Left lung (tissue), 10 donors: ENCODE data around the gene SSUH2. TPM values are rescaled to one million over a fixed set of nuclear protein-coding genes. Genes with fewer than 3 reads are reported as not detected.

Experiments used
- ATAC-seq: fragments of 200-7000 bp; cut with Tn5 transposase; one replicate; pipeline ENCODE4 v1.9.1; 2020; ENCODE audit warnings: moderate library complexity
- DNase-seq, 4 donors: peaks; one replicate each; pipeline ENCODE4 v3.0.0-alpha.2; 2013 to 2020
- H3K27ac ChIP-seq, 2 donors: fragments of 200-600 bp; sonication (generic) in 1 of 2; one replicate each; pipeline versions ENCODE4 v1.5.0 to v1.8.0; 2020 to 2021
- H3K27me3 ChIP-seq, 2 donors: fragments of 200-600 bp; sonication (generic) in 1 of 2; one replicate each; pipeline versions ENCODE4 v1.5.0 to v1.8.0; 2020 to 2021
- H3K36me3 ChIP-seq, 2 donors: fragments of 200-600 bp; sonication (generic) in 1 of 2; one replicate each; pipeline versions ENCODE4 v1.5.0 to v1.8.0; 2020 to 2021
- H3K4me1 ChIP-seq, 2 donors: fragments of 200-600 bp; one replicate each; pipeline ENCODE4 v1.8.0; 2021
- H3K4me3 ChIP-seq, 2 donors: fragments of 200-600 bp; sonication (generic) in 1 of 2; one replicate each; pipeline versions ENCODE4 v1.5.0 to v1.8.0; 2020 to 2021; ENCODE audit warnings: mild to moderate bottlenecking in 1 of 2
- H3K9me3 ChIP-seq, 2 donors: fragments of 200-600 bp; sonication (generic) in 1 of 2; one replicate each; pipeline versions ENCODE4 v1.5.0 to v1.8.0; 2020 to 2021
- intact Hi-C, 2 donors: fragments of 100-400 bp; cut with DNase I; formaldehyde crosslinking; loops; one replicate each; pipeline versions ENCODE4 v1.11.2 to v1.14.2; 2022
- polyA plus RNA-seq, 6 donors: library from polyadenylated mRNA; unstranded; fragments of 120-200 nt; gene quantifications; one replicate each; pipeline ENCODE4 v1.2.1, GENCODE V29; 2013; ENCODE audit not compliant: insufficient read length in 6 of 6
- total RNA-seq, 2 donors: library from RNA; stranded (reverse); fragmentation: NEBNext Ultra II Directional; extraction: Animal tissue kit (Norgen Biotek cat#: 25700); gene quantifications; one replicate each; pipeline ENCODE4 v1.2.1, GENCODE V29; 2021
- TF ChIP-seq, protein P1 (sequence below), 2 donors: fragments of 200-600 bp; sonication (generic) in 1 of 2; IDR thresholded peaks; one replicate each; pipeline versions ENCODE4 v1.5.0 to v1.8.0; 2021; ENCODE audit warnings: antibody characterized with exemption in 2 of 2
- donor health status: DM: no; HTN: yes; CAD: no.
- donor health status: DM: no; HTN: no; CAD: no.

SSUH2 gene
- total and polyA plus RNA-seq, 8 donors, result 0.29 to 3.1 (median 1.8) TPM

DNA sequence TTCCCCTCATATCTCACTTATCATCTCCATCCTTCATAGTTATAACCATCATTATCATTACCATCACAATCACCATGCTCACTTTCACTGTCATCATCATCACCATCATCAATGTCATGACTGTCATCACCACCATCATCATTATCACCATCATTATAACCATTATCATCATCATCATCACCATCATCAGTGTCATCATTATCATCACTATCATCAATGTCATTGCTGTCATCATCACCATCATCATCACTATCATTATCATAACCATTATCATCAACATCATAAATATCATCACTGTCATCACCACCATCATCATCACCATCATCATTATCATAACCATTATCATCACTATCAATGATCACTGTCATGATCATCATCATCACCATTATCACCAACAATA, 44.1 kb downstream of the SSUH2 start:
- TF ChIP-seq, protein P1, sequence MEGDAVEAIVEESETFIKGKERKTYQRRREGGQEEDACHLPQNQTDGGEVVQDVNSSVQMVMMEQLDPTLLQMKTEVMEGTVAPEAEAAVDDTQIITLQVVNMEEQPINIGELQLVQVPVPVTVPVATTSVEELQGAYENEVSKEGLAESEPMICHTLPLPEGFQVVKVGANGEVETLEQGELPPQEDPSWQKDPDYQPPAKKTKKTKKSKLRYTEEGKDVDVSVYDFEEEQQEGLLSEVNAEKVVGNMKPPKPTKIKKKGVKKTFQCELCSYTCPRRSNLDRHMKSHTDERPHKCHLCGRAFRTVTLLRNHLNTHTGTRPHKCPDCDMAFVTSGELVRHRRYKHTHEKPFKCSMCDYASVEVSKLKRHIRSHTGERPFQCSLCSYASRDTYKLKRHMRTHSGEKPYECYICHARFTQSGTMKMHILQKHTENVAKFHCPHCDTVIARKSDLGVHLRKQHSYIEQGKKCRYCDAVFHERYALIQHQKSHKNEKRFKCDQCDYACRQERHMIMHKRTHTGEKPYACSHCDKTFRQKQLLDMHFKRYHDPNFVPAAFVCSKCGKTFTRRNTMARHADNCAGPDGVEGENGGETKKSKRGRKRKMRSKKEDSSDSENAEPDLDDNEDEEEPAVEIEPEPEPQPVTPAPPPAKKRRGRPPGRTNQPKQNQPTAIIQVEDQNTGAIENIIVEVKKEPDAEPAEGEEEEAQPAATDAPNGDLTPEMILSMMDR (IDR thresholded peaks at IDR 0.05), result no peak
- H3K4me1 ChIP-seq, result no peaks in the 10 kb centered on the region
- ATAC-seq (no peak), DNase-seq (no peak)
- intact Hi-C loops, result no loop called here
- no peak overlapping the region for H3K4me3 ChIP-seq
- H3K9me3 ChIP-seq, result no peaks in the 10 kb centered on the region
- H3K27me3 ChIP-seq, result no peaks in the 10 kb centered on the region
- H3K27ac ChIP-seq, result no peak overlapping the region
- no peaks in the 10 kb centered on the region for H3K36me3 ChIP-seq

DNA sequence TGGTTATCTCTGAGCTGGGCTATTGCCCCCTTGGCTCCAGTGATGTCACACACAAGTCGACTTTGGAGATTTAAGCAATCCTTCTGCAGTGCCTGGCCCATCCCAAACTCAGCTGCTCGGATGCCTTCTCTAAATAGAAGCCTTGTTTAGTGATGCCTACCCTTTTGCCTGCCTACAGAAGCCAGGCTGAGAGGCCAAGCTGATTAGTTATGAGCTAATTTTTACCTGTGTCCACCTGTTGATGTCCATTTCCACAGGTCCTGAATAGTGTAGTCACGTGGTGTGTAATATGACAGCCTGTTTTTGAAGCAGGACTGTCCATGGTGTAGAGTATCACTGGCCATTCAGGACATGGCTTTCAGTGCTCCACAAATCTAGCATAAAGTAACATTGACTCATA, 45.5 kb downstream of the SSUH2 start:
- DNase-seq, result no peak
- no peaks in the 10 kb centered on the region for H3K27me3 ChIP-seq
- H3K36me3 ChIP-seq, result no peaks in the 10 kb centered on the region
- TF ChIP-seq, protein P1 (IDR thresholded peaks at IDR 0.05), result no peak
- no peak overlapping the region for H3K4me3 ChIP-seq
- intact Hi-C loops, result no loop called here
- no peaks in the 10 kb centered on the region for H3K9me3 ChIP-seq
- no peaks in the 10 kb centered on the region for H3K4me1 ChIP-seq
- ATAC-seq, result no peak
- H3K27ac ChIP-seq, result no peak overlapping the region

DNA sequence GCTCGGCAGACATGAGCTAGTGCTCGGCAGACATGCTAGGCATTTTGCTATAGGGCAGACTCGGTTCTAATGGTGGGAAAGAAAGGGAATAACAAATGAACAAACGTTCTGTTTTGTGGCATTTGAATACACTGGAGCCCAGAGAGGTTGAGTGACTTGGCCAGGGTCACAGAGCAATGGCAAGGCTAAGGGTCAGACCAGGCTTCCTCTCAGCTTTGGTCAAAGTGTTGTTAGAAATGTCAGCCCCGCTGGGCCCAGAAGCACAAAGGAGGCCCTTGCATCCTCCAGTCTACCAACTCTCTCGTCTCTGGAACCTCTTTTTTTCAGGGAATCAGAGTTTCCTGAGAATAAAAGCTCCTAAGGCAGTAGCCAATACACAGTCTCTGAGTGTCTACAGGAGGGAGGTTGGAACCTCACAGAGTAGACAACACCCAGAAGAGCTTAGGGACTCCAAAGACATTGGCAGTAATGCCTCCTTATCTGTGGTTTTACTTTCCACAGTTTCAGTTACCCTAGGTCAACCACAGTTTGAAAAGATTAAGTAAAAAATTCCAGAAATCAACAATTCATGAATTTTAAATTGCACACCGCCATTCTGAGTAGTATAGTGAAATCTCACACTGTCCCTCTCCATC, 47.3 kb downstream of the SSUH2 start:
- DNase-seq (no peak), ATAC-seq (no peak)
- TF ChIP-seq, protein P1 (IDR thresholded peaks at IDR 0.05), result no peak
- intact Hi-C loops, result no loop called here
- H3K9me3 ChIP-seq, result no peaks in the 10 kb centered on the region
- no peaks in the 10 kb centered on the region for H3K27me3 ChIP-seq
- no peaks in the 10 kb centered on the region for H3K4me1 ChIP-seq
- no peak overlapping the region for H3K27ac ChIP-seq
- H3K36me3 ChIP-seq, result no peaks in the 10 kb centered on the region
- no peak overlapping the region for H3K4me3 ChIP-seq

DNA sequence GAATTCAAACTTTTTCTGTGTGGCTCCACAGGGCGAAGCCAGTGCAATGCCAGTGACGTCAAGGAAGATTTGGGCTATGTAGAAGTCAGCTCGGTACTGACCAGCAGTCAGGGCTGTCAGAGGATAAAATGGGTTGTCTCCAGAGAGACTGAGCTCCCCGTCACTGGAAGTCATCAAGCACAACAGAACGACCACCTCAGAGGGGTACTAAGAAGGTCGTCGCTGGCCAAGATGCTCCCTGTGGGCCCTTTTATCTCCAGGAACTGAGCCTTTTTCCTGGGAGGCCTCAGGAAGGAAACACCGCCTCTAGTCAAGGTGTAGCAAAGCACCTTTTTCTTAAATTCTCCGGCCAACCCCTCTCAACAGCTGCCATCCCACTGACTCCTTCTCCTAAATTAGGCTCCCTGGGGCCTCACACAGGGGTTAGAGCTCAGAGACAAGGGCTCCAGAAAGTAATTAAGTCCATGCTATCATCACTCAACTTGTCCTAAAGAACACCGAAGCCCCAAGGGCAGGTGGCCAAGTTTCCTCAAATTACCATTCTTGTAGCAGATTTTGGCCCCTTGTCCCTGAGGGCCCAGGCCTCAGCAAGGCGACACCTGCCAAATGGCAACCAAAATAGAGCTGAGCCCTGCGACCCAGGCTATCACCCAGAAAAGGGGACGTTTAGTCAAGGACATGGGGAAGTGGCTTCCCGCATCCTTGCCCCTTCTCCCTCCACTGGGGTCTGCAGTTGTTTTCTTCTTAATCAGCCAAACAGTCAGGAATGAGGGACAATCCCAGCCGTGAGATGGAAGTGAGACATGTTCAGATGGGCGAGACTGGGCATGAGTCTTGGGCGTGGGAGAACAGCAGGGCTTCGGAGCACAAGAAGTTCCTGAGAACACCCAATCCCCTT, 48.0 kb downstream of the SSUH2 start:
- DNase-seq, result no peak
- intact Hi-C loops, result no loop called here
- no peak overlapping the region for H3K4me3 ChIP-seq
- H3K27me3 ChIP-seq, result no peaks in the 10 kb centered on the region
- H3K9me3 ChIP-seq, result no peaks in the 10 kb centered on the region
- TF ChIP-seq, protein P1 (IDR thresholded peaks at IDR 0.05), result no peak
- H3K27ac ChIP-seq, result no peak overlapping the region
- no peaks in the 10 kb centered on the region for H3K4me1 ChIP-seq
- no peaks in the 10 kb centered on the region for H3K36me3 ChIP-seq
- no peak for ATAC-seq

GRCh38 chr3:8595695-8596115, 48.9 kb downstream of the SSUH2 start:
- ATAC-seq (no peak), DNase-seq (no peak)
- Histone ChIP-seq H3K27me3 (no peaks in the 10 kb centered on the region), H3K4me1 (no peaks in the 10 kb centered on the region), H3K4me3 (no peak overlapping the region), H3K9me3 (no peaks in the 10 kb centered on the region), H3K27ac (no peak overlapping the region), H3K36me3 (no peaks in the 10 kb centered on the region)
- TF ChIP-seq, protein P1 (IDR thresholded peaks at IDR 0.05), result no peak
- intact Hi-C loops, result no loop called here
